Activated naive CD4-positive, alpha-beta T cell treated with anti-CD3 and anti-CD28 coated beads, Interleukin-2, amount 50 U/mL, for 24 hours (primary cell): ENCODE measurements around the gene LRMDA.

Experiments
- H3K27ac Mint-ChIP-seq: one replicate; pipeline ENCODE4 v1.8.0; 2021; ENCODE audit warnings: mild to moderate bottlenecking, mixed read lengths
- H3K27me3 Mint-ChIP-seq: one replicate; pipeline ENCODE4 v1.8.0; 2021; ENCODE audit warnings: mixed read lengths
- H3K36me3 Mint-ChIP-seq: one replicate; pipeline ENCODE4 v1.8.0; 2021; ENCODE audit warnings: mixed read lengths
- H3K4me1 Mint-ChIP-seq: one replicate; pipeline ENCODE4 v1.8.0; 2021; ENCODE audit warnings: mixed read lengths
- H3K4me3 Mint-ChIP-seq: one replicate; pipeline ENCODE4 v1.8.0; 2021; ENCODE audit warnings: mild to moderate bottlenecking, mixed read lengths
- H3K9me3 Mint-ChIP-seq: one replicate; pipeline ENCODE4 v1.8.0; 2021; ENCODE audit warnings: mixed read lengths

LRMDA gene

GRCh38 chr10:76388321-76389023, 957.0 kb downstream of the LRMDA start:
- H3K4me3 Mint-ChIP-seq = no peak overlapping the region
- no peaks in the 10 kb centered on the region for H3K36me3 Mint-ChIP-seq
- no peaks in the 10 kb centered on the region for H3K27me3 Mint-ChIP-seq

GRCh38 chr10:76393875-76394706, 962.7 kb downstream of the LRMDA start:
- Mint-ChIP-seq H3K4me1 (no peaks in the 10 kb centered on the region), H3K9me3 (no peaks in the 10 kb centered on the region), H3K4me3 (no peak overlapping the region), H3K27ac (no peak overlapping the region), H3K36me3 (no peaks in the 10 kb centered on the region), H3K27me3 (peaks cover 2% of the 10 kb centered on the region)

More at GRCh38 chr10:76388321-76389023, 957.0 kb downstream of the LRMDA start:
- Mint-ChIP-seq H3K27ac (no peak overlapping the region), H3K4me1 (no peaks in the 10 kb centered on the region), H3K9me3 (no peaks in the 10 kb centered on the region)

DNA sequence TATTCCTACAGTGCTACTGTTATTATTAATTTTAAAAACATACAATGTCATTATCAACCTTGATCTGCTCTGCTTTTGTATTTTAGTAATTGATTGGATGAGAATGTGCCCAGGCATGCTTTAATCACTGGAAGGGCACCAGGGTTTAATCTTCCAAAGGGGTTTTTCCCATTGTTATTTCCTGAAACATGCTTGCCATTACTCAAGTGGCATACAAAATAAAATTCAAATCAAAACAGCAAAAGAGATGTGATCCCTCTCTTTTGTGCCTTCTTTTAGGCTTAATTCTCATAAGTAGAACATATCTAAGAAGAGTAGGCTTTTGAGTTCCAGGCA, 963.3 kb downstream of the LRMDA start:
- H3K4me1 Mint-ChIP-seq = no peaks in the 10 kb centered on the region
- H3K27ac Mint-ChIP-seq = no peak overlapping the region
- no peaks in the 10 kb centered on the region for H3K9me3 Mint-ChIP-seq
- no peak overlapping the region for H3K4me3 Mint-ChIP-seq
- peaks cover 2% of the 10 kb centered on the region for H3K27me3 Mint-ChIP-seq
- H3K36me3 Mint-ChIP-seq = no peaks in the 10 kb centered on the region

DNA sequence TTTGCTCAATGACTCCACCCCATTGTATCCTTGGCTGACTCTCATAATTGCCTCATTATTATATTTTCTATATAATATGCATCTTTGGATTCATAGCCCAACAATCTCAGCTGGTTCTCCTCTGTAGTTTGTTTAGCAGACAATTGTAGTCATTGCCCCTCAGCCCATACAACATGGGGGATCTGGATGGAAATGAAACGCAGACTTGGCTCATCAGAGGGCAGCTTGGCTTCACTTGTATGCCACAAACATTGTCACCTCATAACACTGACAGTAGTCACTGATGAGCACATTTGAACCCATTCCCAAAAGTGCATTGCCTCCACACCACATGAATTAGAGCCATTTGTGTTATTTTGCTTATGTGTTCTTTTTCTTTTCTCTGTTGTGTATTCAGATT, 963.8 kb downstream of the LRMDA start:
- Mint-ChIP-seq H3K36me3 (no peaks in the 10 kb centered on the region), H3K4me1 (no peaks in the 10 kb centered on the region), H3K4me3 (no peak overlapping the region), H3K27ac (no peak overlapping the region), H3K27me3 (peaks cover 2% of the 10 kb centered on the region), H3K9me3 (no peaks in the 10 kb centered on the region)

DNA sequence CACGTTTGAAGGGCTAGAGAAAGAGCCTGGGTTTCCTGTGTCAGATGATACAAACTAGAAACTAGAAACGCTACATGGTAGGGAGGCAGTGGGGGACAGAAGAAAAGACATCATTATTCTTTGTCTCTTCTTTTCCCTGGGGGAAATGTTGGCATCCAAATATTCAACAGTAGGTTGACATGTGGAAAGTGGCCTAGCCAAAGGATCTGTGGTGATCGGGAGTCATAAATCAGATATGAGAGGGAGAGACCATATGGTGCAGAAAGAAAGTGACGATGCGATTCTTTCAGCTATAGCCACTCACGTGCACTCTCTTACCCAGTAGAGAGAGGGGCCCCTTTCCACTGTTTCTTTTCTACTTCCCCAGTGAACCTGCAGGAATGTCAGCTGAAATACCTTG, 964.7 kb downstream of the LRMDA start:
- H3K27ac Mint-ChIP-seq = no peak overlapping the region
- peaks cover 2% of the 10 kb centered on the region for H3K27me3 Mint-ChIP-seq
- no peaks in the 10 kb centered on the region for H3K4me1 Mint-ChIP-seq
- no peak overlapping the region for H3K4me3 Mint-ChIP-seq
- no peaks in the 10 kb centered on the region for H3K9me3 Mint-ChIP-seq
- no peaks in the 10 kb centered on the region for H3K36me3 Mint-ChIP-seq

- Mint-ChIP-seq H3K4me1 (no peaks in the 10 kb centered on the region), H3K9me3 (no peaks in the 10 kb centered on the region), H3K4me3 (no peak overlapping the region), H3K27ac (no peak overlapping the region), H3K27me3 (peaks cover 3% of the 10 kb centered on the region), H3K36me3 (no peaks in the 10 kb centered on the region)
Measured at GRCh38 chr10:76397181-76398042, 966.0 kb downstream of the LRMDA start.

DNA sequence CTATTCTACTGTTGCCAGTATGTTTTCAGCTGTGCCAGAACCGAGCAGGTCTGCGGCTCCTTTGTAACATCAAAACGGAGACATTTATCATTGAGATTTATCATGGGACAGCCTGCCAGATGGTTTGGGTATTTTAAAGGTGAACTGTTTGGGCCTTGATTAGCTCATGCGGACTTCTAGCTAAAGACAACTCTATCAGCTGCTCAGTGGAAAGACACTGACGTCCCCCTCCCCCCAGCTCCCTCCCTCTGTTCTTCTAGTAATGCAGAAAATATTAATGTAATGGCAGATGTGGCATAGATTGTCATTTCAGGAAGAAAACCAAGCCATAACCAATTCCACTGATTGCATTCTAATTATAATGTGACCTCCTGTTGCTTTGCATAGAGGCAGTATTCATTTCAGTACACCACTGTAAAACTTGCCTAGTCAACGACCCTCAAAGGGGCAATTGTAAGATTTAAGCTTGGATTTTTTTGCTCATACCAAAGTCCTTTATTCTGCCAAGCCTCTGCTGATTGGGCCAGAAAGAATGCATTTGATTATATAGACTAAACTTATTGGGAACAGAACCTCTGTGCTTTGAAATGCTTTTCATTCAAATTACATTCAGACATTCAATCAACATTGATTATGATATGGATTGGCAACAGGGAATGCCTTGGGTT, 966.8 kb downstream of the LRMDA start:
- Mint-ChIP-seq H3K27ac (no peak overlapping the region), H3K4me1 (no peaks in the 10 kb centered on the region), H3K27me3 (peaks cover 4% of the 10 kb centered on the region), H3K36me3 (no peaks in the 10 kb centered on the region), H3K9me3 (no peaks in the 10 kb centered on the region), H3K4me3 (no peak overlapping the region)

DNA sequence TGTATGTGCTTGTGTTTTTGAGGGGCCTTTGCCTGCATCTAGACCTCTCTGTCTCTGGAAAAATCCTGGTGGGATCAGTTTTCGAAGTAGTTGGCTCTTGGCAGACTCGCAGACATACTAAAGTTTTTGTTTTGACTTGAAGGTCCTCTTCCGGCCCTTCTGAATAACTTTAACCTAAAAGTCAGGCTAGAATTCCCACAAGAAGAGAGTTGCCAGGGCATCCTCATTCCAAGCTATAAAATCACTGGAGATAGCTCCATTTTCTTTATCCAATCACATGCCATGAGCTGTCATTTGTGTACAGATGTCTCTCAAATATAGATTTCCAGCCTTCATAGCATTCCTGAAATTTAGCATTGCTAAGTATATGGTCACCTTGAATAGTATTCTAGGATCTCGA, 967.8 kb downstream of the LRMDA start:
- Mint-ChIP-seq H3K27ac (no peak overlapping the region), H3K36me3 (no peaks in the 10 kb centered on the region), H3K4me1 (no peaks in the 10 kb centered on the region), H3K9me3 (peaks cover 5% of the 10 kb centered on the region), H3K4me3 (no peak overlapping the region), H3K27me3 (peaks cover 4% of the 10 kb centered on the region)

DNA sequence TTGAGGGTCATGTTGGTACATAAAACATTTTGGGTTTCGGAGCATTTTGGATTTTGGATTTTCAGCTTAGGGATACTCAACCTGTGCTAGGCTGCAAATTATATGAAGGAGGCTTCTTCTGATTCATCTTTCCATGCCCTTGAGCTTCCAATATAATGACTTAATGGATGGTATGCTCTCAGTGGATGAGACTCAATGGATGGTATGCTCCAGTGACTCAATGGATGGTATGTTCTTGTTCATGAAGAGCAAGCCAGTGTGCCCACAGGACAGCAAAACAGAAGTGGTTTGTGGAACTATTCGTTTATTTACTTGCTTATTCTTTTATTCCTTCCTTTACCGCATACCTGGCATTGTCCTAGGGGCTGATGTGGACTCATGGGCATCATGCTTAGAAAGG, 969.6 kb downstream of the LRMDA start:
- Mint-ChIP-seq H3K4me1 (no peaks in the 10 kb centered on the region), H3K4me3 (no peak overlapping the region), H3K36me3 (no peaks in the 10 kb centered on the region), H3K27me3 (peaks cover 2% of the 10 kb centered on the region), H3K27ac (no peak overlapping the region), H3K9me3 (peaks cover 10% of the 10 kb centered on the region)

GRCh38 chr10:76403912-76404311, 972.5 kb downstream of the LRMDA start:
- Mint-ChIP-seq H3K9me3 (peaks cover 10% of the 10 kb centered on the region), H3K36me3 (no peaks in the 10 kb centered on the region)

GRCh38 chr10:76404531-76404930, 973.1 kb downstream of the LRMDA start:
- H3K4me3 Mint-ChIP-seq = no peak overlapping the region
- H3K9me3 Mint-ChIP-seq = peaks cover 10% of the 10 kb centered on the region
- H3K36me3 Mint-ChIP-seq = no peaks in the 10 kb centered on the region
- H3K4me1 Mint-ChIP-seq = no peaks in the 10 kb centered on the region
- H3K27me3 Mint-ChIP-seq = peaks cover 2% of the 10 kb centered on the region
- no peak overlapping the region for H3K27ac Mint-ChIP-seq

More at GRCh38 chr10:76403912-76404311, 972.5 kb downstream of the LRMDA start:
- Mint-ChIP-seq H3K4me3 (no peak overlapping the region), H3K27ac (no peak overlapping the region), H3K4me1 (no peaks in the 10 kb centered on the region), H3K27me3 (peaks cover 2% of the 10 kb centered on the region)

DNA sequence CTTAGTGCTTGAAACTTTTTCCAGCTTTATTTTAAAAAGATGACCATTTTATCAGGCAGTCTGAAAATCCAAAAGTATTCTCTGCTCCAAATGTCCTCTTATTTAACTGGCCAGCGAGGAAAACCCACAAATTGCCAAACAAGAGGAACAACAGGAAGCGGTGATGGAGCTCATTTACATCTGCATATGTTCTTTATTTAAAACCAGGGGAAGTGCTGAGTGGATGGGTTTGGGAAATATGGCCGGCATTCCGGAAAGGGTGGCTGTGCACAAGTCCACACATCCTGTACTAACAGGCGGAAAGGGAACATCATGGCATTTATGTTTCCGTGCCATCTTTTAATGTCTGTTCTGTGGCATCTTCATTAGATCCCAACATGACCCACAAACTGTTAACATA, 974.5 kb downstream of the LRMDA start:
- peaks cover 2% of the 10 kb centered on the region for H3K27me3 Mint-ChIP-seq
- no peak overlapping the region for H3K4me3 Mint-ChIP-seq
- no peaks in the 10 kb centered on the region for H3K4me1 Mint-ChIP-seq
- no peak overlapping the region for H3K27ac Mint-ChIP-seq
- peaks cover 10% of the 10 kb centered on the region for H3K9me3 Mint-ChIP-seq
- H3K36me3 Mint-ChIP-seq = no peaks in the 10 kb centered on the region

GRCh38 chr10:76408646-76409045, 977.2 kb downstream of the LRMDA start:
- Mint-ChIP-seq H3K36me3 (no peaks in the 10 kb centered on the region), H3K4me1 (no peaks in the 10 kb centered on the region), H3K9me3 (peaks cover 10% of the 10 kb centered on the region), H3K27me3 (no peaks in the 10 kb centered on the region), H3K27ac (no peak overlapping the region), H3K4me3 (no peak overlapping the region)

DNA sequence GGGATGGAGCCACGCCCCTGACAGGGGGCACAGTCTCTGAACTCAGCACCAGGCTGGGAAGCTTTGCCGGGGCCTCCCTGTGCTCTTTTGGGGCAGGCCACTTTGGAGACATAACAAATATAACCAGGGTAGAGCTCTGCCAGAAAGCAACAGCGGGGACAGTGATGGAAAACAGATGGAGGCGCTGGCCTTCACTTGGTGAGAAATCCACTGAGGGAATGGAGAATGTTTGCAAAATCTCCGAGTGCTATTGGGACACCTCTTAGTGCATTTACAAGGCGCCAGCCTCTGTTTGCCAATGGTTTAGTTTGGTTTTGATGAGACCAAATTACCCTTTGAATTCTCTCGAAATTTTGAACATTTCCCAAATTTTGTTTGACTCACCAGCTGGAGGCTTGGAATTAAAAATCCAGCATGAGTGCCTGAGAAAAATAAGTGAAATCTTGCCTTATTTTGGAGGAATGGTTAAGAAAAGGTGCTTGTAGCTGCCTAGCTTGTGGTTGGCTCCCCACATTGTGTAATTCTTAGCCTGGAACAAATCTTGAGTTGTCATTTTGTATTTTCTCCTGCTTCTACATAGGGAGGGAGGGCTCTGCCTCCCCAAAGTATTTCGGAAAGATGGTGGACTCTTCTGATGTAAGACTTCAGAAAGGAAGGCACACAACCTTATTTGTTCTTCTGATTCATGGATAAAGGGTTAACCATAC, 980.5 kb downstream of the LRMDA start:
- H3K27ac Mint-ChIP-seq = no peak overlapping the region
- H3K4me1 Mint-ChIP-seq = no peaks in the 10 kb centered on the region
- no peak overlapping the region for H3K4me3 Mint-ChIP-seq
- no peaks in the 10 kb centered on the region for H3K27me3 Mint-ChIP-seq
- no peaks in the 10 kb centered on the region for H3K9me3 Mint-ChIP-seq
- no peaks in the 10 kb centered on the region for H3K36me3 Mint-ChIP-seq

- H3K9me3 Mint-ChIP-seq = peaks cover 5% of the 10 kb centered on the region
- H3K27me3 Mint-ChIP-seq = no peaks in the 10 kb centered on the region
- no peak overlapping the region for H3K27ac Mint-ChIP-seq
- no peaks in the 10 kb centered on the region for H3K4me1 Mint-ChIP-seq
- H3K36me3 Mint-ChIP-seq = no peaks in the 10 kb centered on the region
- H3K4me3 Mint-ChIP-seq = no peak overlapping the region
Measured at GRCh38 chr10:76415554-76415953, 984.1 kb downstream of the LRMDA start.
